B cell (primary cell): ENCODE data around the gene ITGB4. TPM values are rescaled to one million over a fixed set of nuclear protein-coding genes. Genes with fewer than 3 reads are reported as not detected.
A peak's percentile ranks its signal among the peaks of the same experiment; 100 is the strongest.

Experiments used
- ATAC-seq: fragments of 200-7000 bp; cut with Tn5 transposase; one replicate; pipeline ENCODE4 v1.10.0; 2021; ENCODE audit warnings: low read depth, mild to moderate bottlenecking, moderate number of reproducible peaks, moderate library complexity
- CTCF ChIA-PET: fragments of 350-600 bp; sonication (Branson Sonifier 250); formaldehyde crosslinking; loops from one replicate; lab custom pipeline; 2021; ENCODE audit warnings: antibody characterized with exemption, inconsistent platforms; lab: Charles Lee
- POLR2A ChIA-PET: fragments of 350-600 bp; sonication (Branson Sonifier 250); formaldehyde crosslinking; loops from one replicate; lab custom pipeline; 2021; ENCODE audit warnings: antibody characterized with exemption; lab: Charles Lee
- DNase-seq: peaks from one replicate; pipeline ENCODE4 v3.0.0; 2013
- H2AFZ ChIP-seq: 2 replicates; pipeline ENCODE4 v1.6.1; 2012; ENCODE audit warnings: mild to moderate bottlenecking, low read depth, low read length; ENCODE audit not compliant: insufficient read depth, poor library complexity, severe bottlenecking
- H3K27ac ChIP-seq, 2 donors: 1 replicate in 1 of 2; 2 replicates in 1 of 2; pipeline ENCODE4 v1.5.1; 2012 to 2013; ENCODE audit warnings: low read length in 2 of 2, mild to moderate bottlenecking in 2 of 2, moderate library complexity in 1 of 2
- H3K27me3 ChIP-seq, 4 experiments: fragments of 200-600 bp in 1 of 4; sonication (generic) in 1 of 4; replicated peaks in 1 of 4; 1 replicate in 2 of 4; 2 replicates in 2 of 4; pipeline versions ENCODE4 v1.6.1 to v1.7.0; 2013 to 2016; ENCODE audit warnings: low read length in 3 of 4, mild to moderate bottlenecking in 2 of 4, mixed read lengths in 1 of 4, moderate library complexity in 1 of 4; ENCODE audit not compliant: insufficient read depth in 4 of 4, control insufficient read depth in 3 of 4; ENCODE audit errors: control extremely low read depth in 1 of 4
- H3K36me3 ChIP-seq, 2 experiments: replicated peaks in 1 of 2; 1 replicate in 1 of 2; 2 replicates in 1 of 2; pipeline versions ENCODE4 v1.6.1 to v1.7.1; 2013; ENCODE audit warnings: low read length in 1 of 2; ENCODE audit not compliant: insufficient read depth in 2 of 2, control insufficient read depth in 1 of 2; ENCODE audit errors: control extremely low read depth in 1 of 2, extremely low read depth in 1 of 2
- H3K4me1 ChIP-seq, 2 donors: fragments of 200-600 bp in 1 of 2; sonication (generic) in 1 of 2; 1 replicate in 1 of 2; 2 replicates in 1 of 2; pipeline versions ENCODE4 v1.5.1 to v1.6.1; 2013 to 2017; ENCODE audit warnings: low read length in 2 of 2; ENCODE audit not compliant: control insufficient read depth in 2 of 2, insufficient read depth in 2 of 2
- H3K4me2 ChIP-seq: replicated peaks from 2 replicates; pipeline ENCODE3; 2012; ENCODE audit warnings: mild to moderate bottlenecking, low read depth, low read length; ENCODE audit not compliant: poor library complexity, severe bottlenecking
- H3K4me3 ChIP-seq, 5 experiments: fragments of 200-600 bp in 1 of 5; sonication (generic) in 1 of 5; 1 replicate in 3 of 5; 2 replicates in 2 of 5; pipeline versions ENCODE4 v1.5.1 to v1.7.0; 2011 to 2016; ENCODE audit warnings: low read length in 4 of 5, mild to moderate bottlenecking in 4 of 5, low read depth in 2 of 5, control low read depth in 1 of 5, moderate library complexity in 1 of 5; ENCODE audit not compliant: insufficient read depth in 1 of 5; ENCODE audit errors: control extremely low read depth in 1 of 5, extremely low read depth in 1 of 5
- H3K79me2 ChIP-seq: fragments of 200-600 bp; sonication (generic); one replicate; pipeline ENCODE4 v1.6.0; 2016; ENCODE audit warnings: low read length; ENCODE audit not compliant: control insufficient read depth, insufficient read depth
- H3K9ac ChIP-seq: fragments of 200-600 bp; sonication (generic); 2 replicates; pipeline ENCODE4 v1.6.1; 2017; ENCODE audit warnings: mild to moderate bottlenecking, low read length, moderate library complexity
- H3K9me3 ChIP-seq, 3 donors: one replicate each; pipeline versions ENCODE4 v1.6.1 to v1.7.1; 2013; ENCODE audit warnings: low read length in 2 of 3; ENCODE audit not compliant: control insufficient read depth in 2 of 3, insufficient read depth in 1 of 3; ENCODE audit errors: control extremely low read depth in 1 of 3
- H4K20me1 ChIP-seq: 2 replicates; pipeline ENCODE4 v1.6.0; 2012; ENCODE audit warnings: mild to moderate bottlenecking, low read length; ENCODE audit not compliant: insufficient read depth, control insufficient read depth, poor library complexity, severe bottlenecking
- H3K27ac Mint-ChIP-seq: one replicate; pipeline ENCODE4 v1.8.0; 2021; ENCODE audit warnings: mixed read lengths
- H3K27me3 Mint-ChIP-seq: one replicate; pipeline ENCODE4 v1.8.0; 2021; ENCODE audit warnings: mixed read lengths
- H3K4me1 Mint-ChIP-seq: one replicate; pipeline ENCODE4 v1.8.0; 2021; ENCODE audit warnings: mixed read lengths
- H3K4me3 Mint-ChIP-seq: one replicate; pipeline ENCODE4 v1.8.0; 2021; ENCODE audit warnings: mixed read lengths
- H3K9me3 Mint-ChIP-seq: one replicate; pipeline ENCODE4 v1.8.0; 2022; ENCODE audit warnings: mixed read lengths; ENCODE audit not compliant: insufficient read depth
- CTCF ChIP-seq: fragments of 200-600 bp; IDR thresholded peaks from one replicate; pipeline ENCODE4 v1.8.0; 2022; ENCODE audit warnings: antibody characterized with exemption, mild to moderate bottlenecking
- EZH2 ChIP-seq: IDR thresholded peaks from 2 replicates; pipeline ENCODE4 v1.6.1; 2012; ENCODE audit warnings: borderline replicate concordance, low read depth, mild to moderate bottlenecking, moderate library complexity, low read length; ENCODE audit not compliant: insufficient read depth, poor library complexity, severe bottlenecking
- WGBS: methylation state at CpG from one replicate; pipeline ENCODE4 v1.1.5; 2013; ENCODE audit warnings: missing lambda C conversion rate; ENCODE audit not compliant: insufficient coverage; 5-methylcytosine and 5-hydroxymethylcytosine counted together
- intact Hi-C: fragments of 100-400 bp; cut with micrococcal nuclease; formaldehyde crosslinking; loops from one replicate; pipeline ENCODE4 v1.10.0; 2022
- polyA plus RNA-seq: library from polyadenylated mRNA; depleted of rRNA; stranded (reverse); fragments of >200 nt; gene quantifications from 2 replicates; pipeline ENCODE4 v1.2.3, GENCODE V29; 2012
- total RNA-seq, 2 donors: library from RNA; stranded (reverse); fragments of 120-200 nt in 1 of 2; gene quantifications; 1 replicate in 1 of 2; 2 replicates in 1 of 2; pipeline versions ENCODE4 v1.2.3 to v1.2.4, GENCODE V29; 2013 to 2022

ITGB4 gene
- total and polyA plus RNA-seq, 2 donors (not counting 1 experiment from before 2014, with no cell fraction given) = 0.12 to 0.81 TPM

GRCh38 chr17:75691371-75691791 is 29.9 kb upstream of the ITGB4 start:
- Histone ChIP-seq H3K36me3 (peaks cover 9 to 60% of the 10 kb centered on the region in 2 experiments), H3K9ac (no peak overlapping the region), H3K4me1 (peaks cover 43 to 51% of the 10 kb centered on the region in 2 donors), H2AFZ (no peak overlapping the region), H3K27me3 (no peaks in the 10 kb centered on the region), H3K27ac (peak overlapping the region in 1 of 2 donors; percentile 90), H3K79me2 (peaks cover 86% of the 10 kb centered on the region), H3K9me3 (no peaks in the 10 kb centered on the region), H3K4me3 (no peak overlapping the region), H3K4me2 (no peak overlapping the region), H4K20me1 (peaks cover 69% of the 10 kb centered on the region)
- Mint-ChIP-seq H3K4me1 (peaks cover 51% of the 10 kb centered on the region), H3K27ac (peak overlapping the region; percentile 83), H3K9me3 (no peaks in the 10 kb centered on the region), H3K27me3 (no peaks in the 10 kb centered on the region), H3K4me3 (no peak overlapping the region)
- POLR2A ChIA-PET = no interaction called here
- intact Hi-C loops = no loop called here
- CTCF ChIA-PET = interaction anchor here (1.1 to 2.0 kb wide), 3 partner anchors 17 to 56 kb away, joined by 3 to 7 read pairs (median 3); no protein-coding TSS in a partner anchor
- TF ChIP-seq EZH2 (no peak), CTCF (no peak)
- WGBS = 12% methylated on average over 3 of the region's 5 CpGs
- DNase-seq = no peak
- no peak for ATAC-seq

- peaks cover 37 to 45% of the 10 kb centered on the region in 2 donors for H3K4me1 ChIP-seq
- no peak overlapping the region for H3K4me3 ChIP-seq
- peak overlapping the region; percentile 83 for H3K27ac Mint-ChIP-seq
- no peak for ATAC-seq
- CTCF ChIA-PET = interaction anchor here (0.9 to 2.0 kb wide), 3 partner anchors 9 to 56 kb away, joined by 3 to 7 read pairs (median 3); no protein-coding TSS in a partner anchor
- peak overlapping the region in 1 of 2 donors; percentile 90 for H3K27ac ChIP-seq
- 60% methylated on average over 13 of the region's 14 CpGs for WGBS
- POLR2A ChIA-PET = no interaction called here
- H3K4me3 Mint-ChIP-seq = no peak overlapping the region
- H3K4me2 ChIP-seq = no peak overlapping the region
- intact Hi-C loops = no loop called here
- H3K36me3 ChIP-seq = peaks cover 9 to 61% of the 10 kb centered on the region in 2 experiments
- peaks cover 66% of the 10 kb centered on the region for H4K20me1 ChIP-seq
- no peaks in the 10 kb centered on the region for H3K9me3 Mint-ChIP-seq
- no peak overlapping the region for H2AFZ ChIP-seq
- H3K4me1 Mint-ChIP-seq = peaks cover 45% of the 10 kb centered on the region
- H3K27me3 ChIP-seq = no peaks in the 10 kb centered on the region
- TF ChIP-seq CTCF (no peak), EZH2 (no peak)
- no peaks in the 10 kb centered on the region for H3K9me3 ChIP-seq
- no peaks in the 10 kb centered on the region for H3K27me3 Mint-ChIP-seq
- H3K79me2 ChIP-seq = peaks cover 86% of the 10 kb centered on the region
- no peak for DNase-seq
- H3K9ac ChIP-seq = no peak overlapping the region
Measured at GRCh38 chr17:75691801-75692626, 29.2 kb upstream of the ITGB4 start.
